Measurements from ENCODE around the gene CDC42EP1.

CDC42EP1 gene

DNA sequence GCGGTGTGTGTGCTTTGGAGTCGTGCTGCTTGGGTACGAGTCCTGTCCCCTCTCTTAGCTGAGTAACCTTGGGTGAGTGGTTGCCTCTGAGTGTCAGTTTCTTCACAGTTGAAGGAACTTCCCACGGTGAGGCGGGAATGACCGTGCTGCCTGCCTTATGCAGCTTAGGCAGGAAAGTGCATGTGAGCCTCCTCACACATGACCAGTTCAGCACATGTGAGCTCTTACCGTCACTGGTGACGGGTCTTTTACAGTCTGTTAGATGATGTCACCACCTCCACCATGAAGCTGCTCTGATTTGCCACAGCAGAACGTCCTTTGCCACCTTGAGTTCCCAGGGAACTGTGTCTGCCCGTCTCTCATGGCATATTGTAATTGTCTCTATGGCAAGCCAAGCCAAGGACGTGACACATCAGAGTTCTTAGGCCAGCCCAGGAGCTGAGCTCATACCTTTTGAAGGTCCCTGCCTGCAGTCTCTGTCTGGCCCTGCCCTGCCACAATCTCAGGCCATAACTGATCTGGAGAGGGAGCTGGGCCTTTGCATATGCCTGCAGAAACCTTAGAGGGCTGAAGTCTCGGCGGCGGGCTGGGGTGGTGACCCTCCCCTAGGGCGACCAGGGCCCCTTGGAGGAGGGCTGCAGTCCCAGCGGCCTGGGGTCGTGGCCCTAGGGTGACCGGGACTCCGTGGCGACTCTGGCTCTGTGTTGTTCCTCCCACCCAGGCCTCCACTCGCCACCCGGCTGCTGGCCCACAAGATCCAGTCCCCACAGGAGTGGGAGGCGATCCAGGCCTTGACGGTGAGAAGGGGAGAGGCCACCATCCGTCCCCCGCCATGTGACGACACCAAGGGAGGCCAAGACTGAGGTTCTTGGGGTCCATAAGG is 56.2 kb downstream of the CDC42EP1 start:
- Histone ChIP-seq H3K9me3 (ENCODE audit: control insufficient read depth, low read length) (no peaks in the 10 kb centered on the region), H3K36me3 (ENCODE audit: control insufficient read depth, insufficient read depth, low read length) (peaks cover 12% of the 10 kb centered on the region), H3K9ac (ENCODE audit: low read length) (no peak overlapping the region), H3K4me1 (ENCODE audit: control insufficient read depth, insufficient read depth, low read length) (no peaks in the 10 kb centered on the region), H3K27me3 (ENCODE audit: control insufficient read depth, insufficient read depth, low read length) (no peaks in the 10 kb centered on the region), H3K4me3 (ENCODE audit: low read length) (no peak overlapping the region)

DNA sequence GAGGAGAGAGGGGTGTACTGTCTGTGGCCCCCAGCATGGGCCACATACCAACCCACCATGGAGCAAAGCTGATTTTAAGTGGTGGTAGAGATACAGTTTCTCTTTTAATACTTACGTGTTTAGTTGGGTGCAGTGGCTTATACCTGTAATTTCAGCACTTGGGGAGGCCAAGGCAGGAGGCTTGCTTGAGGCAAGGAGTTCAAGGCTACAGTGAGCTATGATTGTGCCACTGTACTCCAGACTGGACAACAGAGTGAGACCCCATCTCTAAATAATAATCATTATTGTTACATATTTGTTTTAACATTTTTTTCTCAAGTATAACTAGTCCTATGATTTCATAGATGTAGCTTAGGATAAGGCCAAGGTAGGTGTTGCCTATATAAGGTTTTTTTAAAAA is 57.2 kb downstream of the CDC42EP1 start:
- Histone ChIP-seq H3K36me3 (ENCODE audit: control insufficient read depth, insufficient read depth, low read length) (peaks cover 12% of the 10 kb centered on the region), H3K9me3 (ENCODE audit: control insufficient read depth, low read length) (no peaks in the 10 kb centered on the region), H3K4me3 (ENCODE audit: low read length) (no peak overlapping the region), H3K27me3 (ENCODE audit: control insufficient read depth, insufficient read depth, low read length) (no peaks in the 10 kb centered on the region), H3K4me1 (ENCODE audit: control insufficient read depth, insufficient read depth, low read length) (no peaks in the 10 kb centered on the region), H3K9ac (ENCODE audit: low read length) (no peak overlapping the region)

DNA sequence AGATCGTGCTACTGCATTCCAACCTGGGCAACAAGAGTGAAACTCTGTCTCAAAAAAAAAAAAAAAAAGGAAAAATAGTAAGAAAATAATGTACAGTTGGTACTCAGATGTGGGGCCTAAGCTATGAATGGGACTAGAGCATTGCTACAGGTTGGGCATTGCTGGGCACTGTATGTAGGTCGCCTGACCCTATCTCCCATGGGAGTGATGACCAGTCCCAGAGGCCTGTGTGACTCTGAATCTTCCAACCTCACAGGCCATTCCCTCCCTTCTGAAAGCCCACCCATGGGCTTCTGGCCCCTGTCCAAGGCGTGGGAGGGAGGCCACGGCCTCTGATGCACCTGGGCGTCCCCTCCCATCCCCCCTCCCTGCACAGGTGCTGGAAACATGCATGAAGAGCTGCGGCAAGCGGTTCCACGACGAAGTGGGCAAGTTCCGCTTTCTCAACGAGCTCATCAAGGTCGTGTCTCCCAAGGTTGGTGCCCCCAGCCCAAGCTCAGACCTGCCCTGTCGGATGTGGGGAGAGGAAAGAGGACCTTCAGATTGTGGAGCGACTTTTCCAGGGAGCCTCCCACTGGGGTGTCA is 57.9 kb downstream of the CDC42EP1 start:
- Histone ChIP-seq H3K4me1 (ENCODE audit: control insufficient read depth, insufficient read depth, low read length) (no peaks in the 10 kb centered on the region), H3K36me3 (ENCODE audit: control insufficient read depth, insufficient read depth, low read length) (peaks cover 12% of the 10 kb centered on the region), H3K9me3 (ENCODE audit: control insufficient read depth, low read length) (no peaks in the 10 kb centered on the region), H3K9ac (ENCODE audit: low read length) (no peak overlapping the region), H3K4me3 (ENCODE audit: low read length) (no peak overlapping the region), H3K27me3 (ENCODE audit: control insufficient read depth, insufficient read depth, low read length) (no peaks in the 10 kb centered on the region)

DNA sequence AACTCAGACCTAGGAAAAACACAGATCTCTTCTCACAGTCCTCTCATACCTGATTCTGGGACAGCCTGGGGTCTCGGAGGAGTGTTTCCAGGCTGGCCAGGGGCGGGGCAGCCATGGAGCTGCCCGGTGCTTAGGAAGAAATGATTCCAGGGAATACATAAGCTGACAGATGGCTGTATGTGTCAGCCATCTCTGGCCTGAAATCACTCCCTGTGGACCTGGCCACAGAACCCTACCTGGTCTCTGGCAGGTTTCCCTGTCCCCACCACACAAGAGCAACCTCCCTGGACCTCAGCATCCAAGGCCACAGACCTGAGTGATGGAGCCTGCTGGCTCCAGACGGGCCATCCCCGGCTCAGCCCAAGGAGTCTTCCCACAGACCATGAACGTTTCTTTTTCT is 58.4 kb downstream of the CDC42EP1 start:
- Histone ChIP-seq H3K4me1 (ENCODE audit: control insufficient read depth, insufficient read depth, low read length) (peaks cover 2% of the 10 kb centered on the region), H3K9ac (ENCODE audit: low read length) (no peak overlapping the region), H3K4me3 (ENCODE audit: low read length) (no peak overlapping the region), H3K9me3 (ENCODE audit: control insufficient read depth, low read length) (no peaks in the 10 kb centered on the region), H3K36me3 (ENCODE audit: control insufficient read depth, insufficient read depth, low read length) (peaks cover 12% of the 10 kb centered on the region), H3K27me3 (ENCODE audit: control insufficient read depth, insufficient read depth, low read length) (no peaks in the 10 kb centered on the region)

Data from mucosa of stomach (tissue), 1 donor.